B cell (primary cell): Measurements from ENCODE around the gene LENEP.

ENCODE experiments used
- EZH2 ChIP-seq: IDR thresholded peaks from 2 replicates; pipeline ENCODE4 v1.6.1; 2012; ENCODE audit warnings: borderline replicate concordance, low read depth, mild to moderate bottlenecking, moderate library complexity, low read length; ENCODE audit not compliant: insufficient read depth, poor library complexity, severe bottlenecking
- TF ChIP-seq, protein P1 (sequence below): fragments of 200-600 bp; IDR thresholded peaks from one replicate; pipeline ENCODE4 v1.8.0; 2022; ENCODE audit warnings: antibody characterized with exemption, mild to moderate bottlenecking

DNA sequence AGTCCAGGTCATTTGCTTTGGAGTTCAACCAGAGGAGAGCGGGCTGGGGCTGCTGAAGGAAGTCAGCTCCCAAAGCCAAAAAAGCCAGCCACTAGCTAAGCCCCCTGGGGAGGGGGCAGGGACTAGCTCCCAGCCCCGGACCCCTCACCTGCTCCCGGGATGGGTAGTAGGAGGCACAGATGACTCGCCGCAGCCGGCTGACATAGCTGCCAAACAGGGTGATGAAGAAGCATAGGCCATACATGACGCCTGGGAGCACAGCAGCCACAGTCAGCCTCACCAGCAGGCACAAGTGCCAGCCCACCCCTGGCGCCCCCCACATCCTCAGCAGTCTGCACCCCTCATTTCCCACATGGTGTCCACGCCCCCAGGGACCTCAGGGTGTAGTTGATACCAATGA lies 32.8 kb downstream of the LENEP start:
- TF ChIP-seq, protein P1, sequence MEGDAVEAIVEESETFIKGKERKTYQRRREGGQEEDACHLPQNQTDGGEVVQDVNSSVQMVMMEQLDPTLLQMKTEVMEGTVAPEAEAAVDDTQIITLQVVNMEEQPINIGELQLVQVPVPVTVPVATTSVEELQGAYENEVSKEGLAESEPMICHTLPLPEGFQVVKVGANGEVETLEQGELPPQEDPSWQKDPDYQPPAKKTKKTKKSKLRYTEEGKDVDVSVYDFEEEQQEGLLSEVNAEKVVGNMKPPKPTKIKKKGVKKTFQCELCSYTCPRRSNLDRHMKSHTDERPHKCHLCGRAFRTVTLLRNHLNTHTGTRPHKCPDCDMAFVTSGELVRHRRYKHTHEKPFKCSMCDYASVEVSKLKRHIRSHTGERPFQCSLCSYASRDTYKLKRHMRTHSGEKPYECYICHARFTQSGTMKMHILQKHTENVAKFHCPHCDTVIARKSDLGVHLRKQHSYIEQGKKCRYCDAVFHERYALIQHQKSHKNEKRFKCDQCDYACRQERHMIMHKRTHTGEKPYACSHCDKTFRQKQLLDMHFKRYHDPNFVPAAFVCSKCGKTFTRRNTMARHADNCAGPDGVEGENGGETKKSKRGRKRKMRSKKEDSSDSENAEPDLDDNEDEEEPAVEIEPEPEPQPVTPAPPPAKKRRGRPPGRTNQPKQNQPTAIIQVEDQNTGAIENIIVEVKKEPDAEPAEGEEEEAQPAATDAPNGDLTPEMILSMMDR = no peak
- no peak for TF ChIP-seq EZH2
